Endometrial microvascular endothelial cells (primary cell): ENCODE results near the gene LPCAT1. TPM values are rescaled to one million over a fixed set of nuclear protein-coding genes. Genes with fewer than 3 reads are reported as not detected.

Experiments used
- in situ Hi-C: cut with HindIII; loops from 2 replicates; pipeline ENCODE4 v1.10.0; 2017; ENCODE audit warnings: low sequenced_read_pairs, low pct_unique_long_range_greater_than_20kb; ENCODE audit errors: inconsistent ontology term
- total RNA-seq: library from RNA; depleted of rRNA; stranded (reverse); fragments of >200 nt; gene quantifications from one replicate; pipeline ENCODE4 v1.2.3, GENCODE V29; 2015; ENCODE audit errors: inconsistent ontology term

The LPCAT1 gene
- total RNA-seq, 1 donor from 2014 or later, result 48.5 TPM

- in situ Hi-C loops, result no loop called here
These were observed 19.6 kb downstream of the LPCAT1 start for GRCh38 chr5:1504069-1504595.

- in situ Hi-C loops, result no loop called here
These were observed 20.3 kb downstream of the LPCAT1 start for GRCh38 chr5:1503241-1504068.

- in situ Hi-C loops, result no loop called here
These were observed 21.0 kb downstream of the LPCAT1 start for GRCh38 chr5:1502737-1503120.

DNA sequence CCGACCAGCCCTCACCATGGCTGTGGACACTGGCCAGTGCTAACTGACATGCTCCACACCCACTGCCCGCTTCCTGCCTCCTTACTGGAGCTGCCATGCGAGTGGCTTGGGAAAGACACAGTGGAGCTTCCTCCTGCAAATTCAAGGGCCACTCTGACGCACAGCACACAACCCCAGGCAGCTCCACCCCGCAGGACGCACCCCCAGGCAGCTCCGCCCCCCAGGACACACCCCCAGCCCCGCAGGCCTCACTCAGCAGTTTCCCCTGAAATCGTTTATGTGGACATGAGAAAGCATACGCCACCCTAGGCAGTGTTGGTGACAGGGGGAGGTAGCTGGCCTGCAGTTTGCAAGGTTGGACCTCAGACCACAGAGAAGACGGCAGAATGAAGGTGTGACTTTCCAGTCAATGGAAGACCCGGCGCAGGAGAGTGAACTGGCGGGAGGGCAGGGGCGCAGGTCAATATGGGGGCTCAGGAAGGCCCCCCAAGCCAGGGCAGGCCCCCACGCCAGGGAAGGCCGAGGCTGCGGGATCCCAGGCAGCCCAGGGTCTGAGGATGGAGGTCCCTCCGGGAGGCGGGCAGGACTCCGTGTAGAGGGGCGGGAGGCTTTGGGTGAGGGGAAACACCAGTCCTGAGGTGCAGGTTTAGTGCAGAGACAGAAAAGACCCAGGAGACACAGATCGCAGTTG is 21.6 kb downstream of the LPCAT1 start:
- in situ Hi-C loops, result no loop called here

- in situ Hi-C loops, result no loop called here
These were observed 22.3 kb downstream of the LPCAT1 start for GRCh38 chr5:1501372-1502045.

DNA sequence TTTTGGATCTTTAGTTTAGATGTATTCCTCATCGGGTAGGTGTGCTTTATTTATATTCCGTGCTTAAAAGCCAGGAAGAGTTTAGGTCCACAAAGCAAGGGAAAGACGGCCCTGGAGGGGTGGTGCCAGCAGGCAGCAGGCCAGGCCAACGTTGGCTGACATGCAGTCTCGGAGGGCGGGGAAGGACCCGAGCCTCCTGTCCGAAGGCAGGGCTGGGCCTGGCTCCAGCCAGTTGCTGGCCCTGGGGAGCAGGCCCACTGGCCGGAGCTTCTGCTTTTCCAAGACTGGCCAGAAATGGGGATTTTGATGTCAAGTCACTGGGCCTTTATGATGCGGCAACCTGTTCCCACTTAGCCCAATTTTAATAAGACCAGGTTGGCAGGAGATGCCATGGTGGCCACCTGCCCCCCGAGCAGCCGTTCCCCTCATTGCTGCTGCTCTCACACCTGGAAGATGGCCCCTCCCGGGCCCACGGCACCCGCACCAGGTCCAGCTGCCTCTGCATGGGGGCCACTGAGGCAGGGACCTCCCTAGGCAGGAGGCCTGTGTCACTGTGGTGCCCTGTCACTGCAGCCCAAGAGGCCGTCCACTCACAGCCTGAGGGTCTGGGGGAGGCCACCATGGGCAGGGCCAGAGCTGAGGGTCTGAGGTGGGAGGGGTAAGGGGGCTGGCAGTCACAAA is 23.2 kb downstream of the LPCAT1 start:
- in situ Hi-C loops, result no loop called here

DNA sequence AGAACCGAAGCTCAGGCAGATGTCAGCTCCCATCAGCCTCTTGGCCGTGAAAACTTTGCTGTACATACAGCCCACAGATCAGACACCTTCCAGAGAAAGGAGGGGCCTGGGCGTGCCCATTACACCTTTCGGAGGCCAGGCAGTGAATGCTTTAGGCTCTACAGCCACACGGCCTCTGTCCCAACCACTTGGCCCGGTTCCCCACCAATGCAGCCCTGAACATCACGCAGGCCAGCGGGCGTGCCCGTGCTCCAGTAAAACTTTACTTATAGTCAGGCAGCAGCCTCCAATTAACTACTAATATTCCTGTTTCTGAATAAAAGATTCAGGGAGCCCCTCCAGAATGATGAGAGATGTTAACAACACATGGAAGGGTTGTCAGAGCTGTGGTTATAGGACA is 23.9 kb downstream of the LPCAT1 start:
- in situ Hi-C loops, result no loop called here

GRCh38 chr5:1498623-1499416 is 24.9 kb downstream of the LPCAT1 start:
- in situ Hi-C loops, result no loop called here

- in situ Hi-C loops, result no loop called here
These were observed 25.8 kb downstream of the LPCAT1 start for GRCh38 chr5:1497795-1498622.

GRCh38 chr5:1497242-1497777 is 26.4 kb downstream of the LPCAT1 start:
- in situ Hi-C loops, result no loop called here

- in situ Hi-C loops, result no loop called here
These were observed 28.2 kb downstream of the LPCAT1 start for GRCh38 chr5:1495525-1495897.

DNA sequence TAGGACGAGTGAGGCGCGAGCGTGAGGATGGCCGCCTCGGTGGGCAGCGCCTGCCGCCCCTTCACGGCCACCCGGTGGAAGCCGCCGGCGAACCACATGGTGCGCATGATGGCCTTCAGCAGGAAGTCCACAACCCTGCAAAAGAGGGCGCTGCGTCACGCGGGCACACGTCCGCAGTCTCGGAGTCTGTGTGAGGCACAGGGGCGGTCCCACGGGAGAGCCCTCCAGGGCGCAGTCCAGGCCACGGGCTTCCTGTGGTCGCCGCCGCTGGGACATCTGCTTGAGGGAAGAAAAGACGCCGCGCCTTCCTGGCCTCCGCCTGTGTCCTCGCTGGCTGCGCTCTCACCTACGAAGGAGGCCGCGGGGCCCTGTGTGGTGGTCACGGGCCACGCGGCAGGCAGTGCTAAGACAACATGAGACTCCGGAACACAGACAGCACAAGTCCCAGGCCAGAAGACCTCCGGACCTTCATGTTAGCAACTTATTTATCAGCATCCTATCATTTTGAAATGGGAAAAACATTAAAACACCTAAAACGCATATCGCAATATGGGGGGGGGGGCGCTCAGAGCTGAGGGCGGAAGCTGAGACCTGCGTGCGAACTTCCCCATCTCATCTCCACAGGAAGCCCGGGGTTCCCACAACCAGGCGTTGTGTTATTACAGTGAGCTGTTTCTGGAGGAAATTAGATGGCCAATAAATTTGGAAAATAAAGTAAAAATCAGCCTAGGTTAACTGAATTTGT is 28.8 kb downstream of the LPCAT1 start:
- in situ Hi-C loops, result no loop called here

DNA sequence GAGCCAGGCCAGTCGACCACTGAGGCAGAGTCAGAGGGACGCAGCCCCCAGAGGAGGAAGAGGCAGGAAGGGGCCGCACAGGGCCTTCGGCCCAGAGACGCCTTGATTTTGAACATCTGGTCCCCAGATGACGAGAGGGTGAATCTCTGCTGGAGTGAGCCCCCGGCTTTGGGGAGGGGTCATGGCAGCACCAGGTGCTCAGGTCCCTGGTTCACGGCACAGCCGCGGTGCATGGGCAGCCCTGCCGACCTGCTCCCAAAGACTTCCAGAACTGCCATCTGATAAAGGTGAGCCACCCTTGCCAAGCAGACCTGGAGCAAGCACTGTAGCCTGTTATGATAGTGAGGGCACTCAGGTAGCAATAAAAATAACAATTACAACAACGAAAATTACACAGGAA is 29.8 kb downstream of the LPCAT1 start:
- in situ Hi-C loops, result no loop called here

DNA sequence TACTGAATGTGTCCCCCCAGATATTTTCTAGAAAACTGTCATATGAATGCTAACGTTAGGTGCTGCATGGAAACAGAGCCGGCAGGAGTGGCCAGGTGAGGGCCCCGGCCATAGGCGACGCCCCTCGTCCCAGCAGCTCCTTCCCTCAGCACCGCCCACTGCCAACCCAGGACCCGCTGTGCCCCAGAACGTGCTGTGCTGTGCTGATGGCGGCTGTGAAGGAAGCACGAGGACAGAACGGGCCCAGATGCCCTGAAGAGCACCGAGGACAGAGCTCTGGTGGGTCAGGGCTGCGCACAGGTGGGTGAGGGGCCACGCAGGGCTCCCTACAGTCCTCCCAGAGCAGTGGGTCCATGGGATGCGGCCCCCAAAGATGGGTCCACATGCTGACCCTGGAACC is 30.3 kb downstream of the LPCAT1 start:
- in situ Hi-C loops, result no loop called here

DNA sequence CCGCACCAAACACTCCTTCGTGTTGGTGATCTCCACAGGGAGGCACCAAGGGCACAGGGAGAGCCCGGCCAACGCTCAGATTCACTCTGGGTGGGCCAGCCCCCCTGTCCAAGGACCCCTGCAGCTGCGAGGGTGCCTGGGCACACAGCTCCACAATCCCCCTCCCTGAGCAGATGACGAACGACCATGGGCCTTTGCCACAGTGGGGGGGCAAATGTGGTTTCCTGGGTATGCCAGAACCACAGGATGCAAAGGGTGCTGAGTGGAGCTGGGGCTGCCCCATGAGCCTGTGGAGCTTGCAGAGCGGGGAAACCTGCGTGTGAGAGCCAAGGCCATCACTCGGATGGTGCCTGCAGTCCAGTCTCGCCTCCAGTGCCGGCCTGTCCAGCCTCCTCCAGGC is 31.0 kb downstream of the LPCAT1 start:
- in situ Hi-C loops, result no loop called here

- in situ Hi-C loops, result no loop called here
These were observed 33.4 kb downstream of the LPCAT1 start for GRCh38 chr5:1490376-1490775.

GRCh38 chr5:1489754-1490153 is 34.0 kb downstream of the LPCAT1 start:
- in situ Hi-C loops, result no loop called here
